Epithelial cell of esophagus (primary cell): ENCODE data around the gene ENTREP1.

Experiments used
- DNase-seq: peaks from one replicate; pipeline ENCODE4 v3.0.0; 2010; ENCODE audit warnings: low read depth
- H3K4me3 ChIP-seq: 2 replicates; pipeline ENCODE4 v1.5.1; 2011; ENCODE audit warnings: mild to moderate bottlenecking, low read length, control low read depth
- TF ChIP-seq, protein P1 (sequence below): IDR thresholded peaks from 2 replicates; pipeline ENCODE4 v1.5.1; 2011; ENCODE audit warnings: low read depth, mild to moderate bottlenecking, low read length, control low read depth, inconsistent platforms; ENCODE audit not compliant: insufficient read depth; ENCODE audit errors: missing control alignments

ENTREP1 gene

DNA sequence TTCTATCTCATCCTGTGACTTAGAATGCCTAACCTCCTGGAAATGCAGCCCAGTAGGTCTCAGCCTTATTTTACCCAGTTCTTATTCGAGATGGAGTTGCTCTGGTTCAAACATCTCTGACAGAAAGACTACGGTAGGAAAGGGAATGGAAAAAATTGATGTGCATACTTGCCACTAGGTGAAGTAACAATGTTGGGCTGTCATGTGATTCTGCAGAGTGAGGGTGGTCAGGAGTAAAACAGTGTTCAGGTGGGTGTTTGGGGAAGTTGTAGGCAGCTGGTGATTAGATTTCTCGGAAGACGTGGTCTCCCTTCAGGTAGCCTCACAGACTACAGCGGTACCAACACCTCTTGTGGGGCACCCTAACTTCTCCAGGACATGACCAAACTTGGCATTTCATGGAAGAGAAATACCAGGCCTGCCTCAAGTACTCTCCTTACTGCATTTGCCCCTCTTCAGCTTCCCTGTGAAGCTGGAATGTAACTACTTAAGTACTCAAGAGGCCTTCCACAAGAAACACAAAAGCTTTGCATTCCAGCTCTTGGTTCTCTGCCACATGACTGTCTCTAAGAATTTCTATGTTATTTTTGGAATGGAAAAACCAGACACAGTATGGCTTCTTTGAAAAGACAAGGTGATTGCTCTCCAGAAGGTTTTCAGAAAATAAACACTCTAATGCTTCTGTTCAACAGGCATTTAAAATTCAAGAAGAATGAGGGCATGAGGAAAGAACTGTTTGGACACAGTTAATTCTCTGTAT is 17.4 kb upstream of the ENTREP1 start:
- H3K4me3 ChIP-seq: no peak overlapping the region
- TF ChIP-seq, protein P1, sequence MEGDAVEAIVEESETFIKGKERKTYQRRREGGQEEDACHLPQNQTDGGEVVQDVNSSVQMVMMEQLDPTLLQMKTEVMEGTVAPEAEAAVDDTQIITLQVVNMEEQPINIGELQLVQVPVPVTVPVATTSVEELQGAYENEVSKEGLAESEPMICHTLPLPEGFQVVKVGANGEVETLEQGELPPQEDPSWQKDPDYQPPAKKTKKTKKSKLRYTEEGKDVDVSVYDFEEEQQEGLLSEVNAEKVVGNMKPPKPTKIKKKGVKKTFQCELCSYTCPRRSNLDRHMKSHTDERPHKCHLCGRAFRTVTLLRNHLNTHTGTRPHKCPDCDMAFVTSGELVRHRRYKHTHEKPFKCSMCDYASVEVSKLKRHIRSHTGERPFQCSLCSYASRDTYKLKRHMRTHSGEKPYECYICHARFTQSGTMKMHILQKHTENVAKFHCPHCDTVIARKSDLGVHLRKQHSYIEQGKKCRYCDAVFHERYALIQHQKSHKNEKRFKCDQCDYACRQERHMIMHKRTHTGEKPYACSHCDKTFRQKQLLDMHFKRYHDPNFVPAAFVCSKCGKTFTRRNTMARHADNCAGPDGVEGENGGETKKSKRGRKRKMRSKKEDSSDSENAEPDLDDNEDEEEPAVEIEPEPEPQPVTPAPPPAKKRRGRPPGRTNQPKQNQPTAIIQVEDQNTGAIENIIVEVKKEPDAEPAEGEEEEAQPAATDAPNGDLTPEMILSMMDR: no peak
- no peak for DNase-seq

GRCh38 chr9:69308206-69308931 is 16.6 kb upstream of the ENTREP1 start:
- DNase-seq: no peak
- TF ChIP-seq, protein P1: no peak
- no peak overlapping the region for H3K4me3 ChIP-seq

GRCh38 chr9:69313175-69313574 is 11.8 kb upstream of the ENTREP1 start:
- no peak for DNase-seq
- TF ChIP-seq, protein P1: no peak
- H3K4me3 ChIP-seq: no peak overlapping the region

DNA sequence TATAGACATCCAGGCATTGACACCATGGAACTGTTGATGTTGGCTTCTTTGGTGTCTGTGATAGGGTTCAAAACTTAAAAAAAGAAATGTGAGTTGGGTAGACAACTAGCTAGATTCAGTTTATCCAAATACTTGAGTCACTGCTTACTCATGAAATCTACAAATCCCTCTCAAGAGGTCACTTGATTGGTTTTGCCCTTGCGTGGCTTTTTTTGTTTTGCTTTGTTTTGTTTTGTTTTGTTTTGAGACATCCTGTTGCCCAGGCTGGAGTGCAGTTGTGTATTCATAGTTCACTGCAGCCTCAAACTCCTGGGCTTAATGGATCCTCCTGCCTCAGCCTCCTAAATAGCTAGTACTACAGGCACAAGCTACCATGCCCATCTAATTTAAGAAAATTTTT is 10.5 kb upstream of the ENTREP1 start:
- peak; percentile 41 for DNase-seq
- TF ChIP-seq, protein P1: no peak
- H3K4me3 ChIP-seq: no peak overlapping the region

- DNase-seq: peak; percentile 67
Observed at GRCh38 chr9:69317081-69317480, 7.9 kb upstream of the ENTREP1 start.

DNA sequence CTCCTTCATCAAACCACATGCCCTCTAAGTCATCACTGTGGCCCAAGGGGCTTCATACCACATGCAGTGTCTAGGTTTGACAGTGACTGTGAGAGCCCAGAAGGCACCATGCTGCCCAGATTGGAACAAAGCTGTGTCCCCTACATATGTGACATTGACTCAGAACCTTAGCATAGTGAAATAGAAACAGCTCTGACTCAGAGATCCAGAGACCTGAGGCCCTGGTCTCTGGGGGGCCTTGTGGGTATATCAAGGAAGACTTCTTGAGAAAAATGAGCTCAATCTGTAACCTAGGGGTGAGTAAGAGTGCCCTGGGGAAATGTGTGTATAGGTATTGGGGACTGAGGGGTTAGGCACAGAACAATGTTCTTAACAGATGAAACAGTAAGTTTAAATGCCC is 7.1 kb upstream of the ENTREP1 start:
- DNase-seq: no peak
- TF ChIP-seq, protein P1: no peak
- no peak overlapping the region for H3K4me3 ChIP-seq

More at GRCh38 chr9:69317081-69317480, 7.9 kb upstream of the ENTREP1 start:
- H3K4me3 ChIP-seq: no peak overlapping the region
- TF ChIP-seq, protein P1: no peak
